Measurements from ENCODE around the gene PTGR2.
A peak's percentile ranks its signal among the peaks of the same experiment; 100 is the strongest.
"Not testable (repeated sequence)": the region's sequence is repeated elsewhere in the genome, so short reads cannot be mapped to it uniquely, and the experiment has no call there.

The PTGR2 gene

GRCh38 chr14:73833530-73834260, 17.9 kb upstream of the PTGR2 start:
- no peak for DNase-seq

- no peak for DNase-seq
Measured at GRCh38 chr14:73834261-73834625, 17.4 kb upstream of the PTGR2 start.

GRCh38 chr14:73838293-73839034, 13.2 kb upstream of the PTGR2 start:
- DNase-seq, result not testable (repeated sequence)

- no peak for DNase-seq
Measured at GRCh38 chr14:73842201-73842600, 9.4 kb upstream of the PTGR2 start.

DNA sequence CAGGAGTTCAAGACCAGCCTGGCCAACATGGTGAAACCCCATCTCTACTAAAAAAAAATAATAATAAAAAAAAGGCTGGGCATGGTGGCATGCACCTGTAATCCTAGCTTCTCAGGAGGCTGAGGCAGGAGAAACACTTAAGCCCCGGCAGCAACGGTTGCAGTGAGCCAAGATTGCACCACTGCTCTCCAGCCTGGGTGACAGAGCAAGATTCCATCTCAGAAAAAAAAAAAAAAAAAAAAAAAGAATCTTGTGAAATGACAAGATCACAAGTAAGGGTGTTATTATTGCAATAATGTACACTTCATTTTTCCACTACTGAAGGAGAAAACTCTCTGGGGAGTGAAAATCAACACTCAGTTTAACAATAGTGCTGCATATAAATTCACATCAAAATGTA, 8.8 kb upstream of the PTGR2 start:
- DNase-seq, result no peak

DNA sequence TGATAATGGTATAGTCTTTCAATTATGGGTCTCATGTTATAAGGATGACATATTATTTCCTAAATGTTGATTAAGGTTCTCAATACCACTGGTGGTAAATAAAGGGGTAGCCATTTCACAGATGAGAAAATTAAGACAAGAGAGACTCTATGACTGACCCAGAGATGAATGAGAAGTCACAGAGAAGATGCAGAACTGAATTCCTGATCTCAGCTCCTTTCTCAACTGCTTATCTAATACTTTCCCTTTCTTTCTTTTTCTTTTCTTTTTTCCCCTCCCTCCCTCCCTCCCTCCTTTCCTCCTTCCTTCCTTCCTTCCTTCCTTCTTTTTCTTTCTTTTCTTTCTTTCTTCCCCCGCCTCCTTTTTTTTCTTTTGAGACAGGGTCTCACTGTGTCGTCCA, 8.3 kb upstream of the PTGR2 start:
- no peak for DNase-seq

- no peak for DNase-seq
Measured at GRCh38 chr14:73846947-73847346, 4.7 kb upstream of the PTGR2 start.

DNA sequence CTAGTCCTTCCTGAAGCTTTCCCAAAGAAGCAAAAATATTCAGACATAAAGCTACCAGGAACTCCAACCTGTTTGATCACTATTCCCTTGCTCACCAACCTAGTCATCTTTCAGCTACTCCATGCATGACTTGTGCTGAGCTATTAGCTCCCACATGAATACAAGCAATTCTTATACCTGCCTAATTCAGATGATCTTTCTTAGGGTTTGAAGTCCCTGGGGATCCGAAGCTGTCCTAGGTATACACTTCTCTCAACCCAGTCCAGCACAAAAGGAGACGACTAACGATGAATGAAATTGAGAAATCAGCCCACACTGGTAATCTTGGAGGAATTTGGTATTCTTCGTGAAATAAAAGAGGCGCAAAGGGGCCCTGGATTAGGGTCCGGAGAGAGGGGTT, 631 bp upstream of the PTGR2 start:
- no peak for DNase-seq

DNA sequence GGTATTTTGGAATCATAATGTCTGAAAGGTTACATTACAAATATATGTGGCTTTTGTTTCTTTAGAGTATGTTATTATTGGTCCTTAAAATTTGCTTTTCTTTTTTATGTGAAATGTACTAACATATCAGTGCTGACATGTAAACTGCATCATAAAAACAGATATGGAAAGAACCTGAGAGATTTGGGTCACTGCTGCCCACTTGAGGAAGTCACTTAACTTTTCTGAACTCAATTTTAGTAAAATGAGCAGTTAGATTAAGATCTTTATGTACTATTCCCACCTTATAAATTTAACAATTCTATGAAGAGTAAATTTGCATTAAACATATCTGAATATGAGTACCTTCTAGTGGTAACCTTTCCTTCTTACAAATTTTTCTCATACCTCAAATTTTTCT, 7.5 kb downstream of the PTGR2 start:
- no peak for DNase-seq

DNA sequence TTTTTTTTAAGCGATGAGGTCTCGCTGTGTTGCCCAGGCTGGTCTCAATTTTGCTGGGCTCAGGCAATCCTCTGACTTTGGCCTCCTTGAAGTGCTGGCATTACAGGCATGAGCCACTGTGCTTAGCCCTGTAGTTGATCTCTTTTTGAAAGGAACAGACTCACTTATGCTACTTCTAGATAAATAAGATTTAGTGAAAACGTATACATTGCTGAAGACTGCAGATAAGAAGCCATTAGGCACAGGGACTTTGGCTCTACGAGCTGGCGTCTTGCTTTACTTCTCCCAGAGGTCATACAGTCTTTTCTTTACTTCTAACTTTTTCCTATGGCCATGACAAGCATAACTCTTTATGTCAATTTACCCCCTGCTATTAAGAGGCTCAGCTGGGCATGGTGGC, 9.4 kb downstream of the PTGR2 start:
- no peak for DNase-seq

GRCh38 chr14:73862480-73862879, 10.8 kb downstream of the PTGR2 start:
- no peak for DNase-seq

DNA sequence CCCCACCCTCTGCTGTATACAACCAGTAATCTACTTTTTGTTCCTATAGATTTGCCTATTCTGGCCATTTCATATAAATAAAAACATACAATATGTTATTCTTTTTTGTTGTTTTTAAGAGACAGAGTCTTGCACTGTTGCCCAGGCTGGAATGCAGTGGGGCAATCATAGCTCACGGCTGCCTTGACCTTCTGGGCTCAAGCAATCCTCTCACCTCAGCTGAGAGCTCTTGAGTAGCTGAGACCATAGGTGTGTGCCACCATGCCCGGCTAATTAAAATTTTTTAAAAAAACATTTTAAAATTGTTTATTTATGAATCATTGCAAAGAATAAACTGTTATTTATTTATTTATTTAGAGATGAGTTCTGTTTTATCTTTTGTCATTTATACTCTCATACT, 11.6 kb downstream of the PTGR2 start:
- no peak for DNase-seq

- no peak for DNase-seq
Measured at GRCh38 chr14:73865534-73866113, 14.0 kb downstream of the PTGR2 start.

- not testable (repeated sequence) for DNase-seq
Measured at GRCh38 chr14:73869754-73870153, 18.1 kb downstream of the PTGR2 start.

GRCh38 chr14:73870525-73871235, 19.0 kb downstream of the PTGR2 start:
- no peak for DNase-seq

DNA sequence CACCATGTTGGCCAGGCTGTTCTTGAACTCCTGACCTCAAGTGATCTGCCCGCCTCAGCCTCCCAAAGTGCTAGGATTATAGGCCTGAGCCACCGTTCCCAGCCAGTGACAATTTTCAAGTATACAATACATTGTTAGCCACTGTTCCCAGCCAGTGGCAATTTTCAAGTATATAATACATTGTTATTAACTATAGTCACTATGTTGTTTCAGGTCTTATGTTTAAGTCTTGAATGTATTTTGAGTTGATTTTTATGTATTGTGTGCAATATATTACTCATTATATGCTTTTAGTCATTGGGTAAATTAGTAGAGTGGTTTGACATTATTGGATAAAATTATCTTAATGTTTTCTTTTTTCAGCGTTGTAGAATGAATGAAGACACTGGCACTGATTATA, 22.0 kb downstream of the PTGR2 start:
- no peak for DNase-seq

GRCh38 chr14:73877790-73878189, 26.2 kb downstream of the PTGR2 start:
- no peak for DNase-seq

DNA sequence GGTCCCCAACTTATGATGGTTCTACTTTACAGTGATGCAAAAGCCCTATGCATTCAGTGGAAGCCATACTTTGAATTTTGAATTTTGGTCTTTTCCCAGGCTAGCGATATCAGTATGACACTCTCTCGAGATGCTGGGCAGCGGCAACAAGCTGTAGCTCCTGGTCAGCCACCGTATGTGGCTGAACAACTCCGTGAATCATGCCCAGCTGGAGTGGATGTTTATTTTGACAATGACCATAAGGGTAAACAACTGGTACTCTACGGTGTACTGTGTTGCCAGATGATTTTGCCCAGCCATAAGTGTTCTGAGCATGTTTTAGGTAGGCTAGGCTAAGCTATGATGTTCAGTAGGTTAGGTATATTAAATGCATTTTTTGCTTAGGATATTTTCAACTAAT, 26.8 kb downstream of the PTGR2 start:
- no peak for DNase-seq

- DNase-seq, result no peak
Measured at GRCh38 chr14:73879027-73879426, 27.4 kb downstream of the PTGR2 start.

DNA sequence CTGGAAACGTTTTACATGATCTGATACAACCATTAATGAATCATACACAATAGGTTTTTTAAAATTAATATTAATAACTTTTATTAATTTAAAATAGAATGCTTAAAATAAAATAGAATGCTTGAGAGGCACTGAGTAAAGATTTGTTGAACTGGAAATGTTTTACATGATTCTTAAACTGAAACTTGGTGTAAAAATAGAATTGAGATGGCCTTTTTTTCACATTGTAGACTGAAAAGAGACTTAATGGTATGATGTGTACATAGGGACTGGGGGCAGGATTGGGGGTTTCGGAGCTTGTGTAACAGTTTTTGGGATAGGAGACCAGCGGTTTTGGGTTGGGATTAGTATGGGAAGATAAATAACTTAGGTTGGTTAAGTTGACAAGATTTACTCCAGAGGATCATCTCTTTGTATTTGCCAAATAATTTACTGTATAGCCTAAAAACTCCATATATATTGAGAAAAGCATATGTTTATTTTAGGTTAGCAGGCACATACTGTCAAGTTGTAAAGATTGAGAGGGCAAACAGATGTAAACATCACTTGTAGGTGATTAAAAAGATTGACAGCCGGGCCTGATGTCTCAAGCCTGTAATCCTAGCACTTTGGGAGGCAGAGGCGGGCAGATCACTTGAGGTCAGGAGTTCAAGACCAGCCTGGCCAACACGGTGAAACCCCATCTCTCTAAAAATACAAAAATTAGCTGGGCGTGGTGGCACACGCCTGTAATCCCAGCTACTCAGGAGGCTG, 33.0 kb downstream of the PTGR2 start:
- DNase-seq, result no peak

DNA sequence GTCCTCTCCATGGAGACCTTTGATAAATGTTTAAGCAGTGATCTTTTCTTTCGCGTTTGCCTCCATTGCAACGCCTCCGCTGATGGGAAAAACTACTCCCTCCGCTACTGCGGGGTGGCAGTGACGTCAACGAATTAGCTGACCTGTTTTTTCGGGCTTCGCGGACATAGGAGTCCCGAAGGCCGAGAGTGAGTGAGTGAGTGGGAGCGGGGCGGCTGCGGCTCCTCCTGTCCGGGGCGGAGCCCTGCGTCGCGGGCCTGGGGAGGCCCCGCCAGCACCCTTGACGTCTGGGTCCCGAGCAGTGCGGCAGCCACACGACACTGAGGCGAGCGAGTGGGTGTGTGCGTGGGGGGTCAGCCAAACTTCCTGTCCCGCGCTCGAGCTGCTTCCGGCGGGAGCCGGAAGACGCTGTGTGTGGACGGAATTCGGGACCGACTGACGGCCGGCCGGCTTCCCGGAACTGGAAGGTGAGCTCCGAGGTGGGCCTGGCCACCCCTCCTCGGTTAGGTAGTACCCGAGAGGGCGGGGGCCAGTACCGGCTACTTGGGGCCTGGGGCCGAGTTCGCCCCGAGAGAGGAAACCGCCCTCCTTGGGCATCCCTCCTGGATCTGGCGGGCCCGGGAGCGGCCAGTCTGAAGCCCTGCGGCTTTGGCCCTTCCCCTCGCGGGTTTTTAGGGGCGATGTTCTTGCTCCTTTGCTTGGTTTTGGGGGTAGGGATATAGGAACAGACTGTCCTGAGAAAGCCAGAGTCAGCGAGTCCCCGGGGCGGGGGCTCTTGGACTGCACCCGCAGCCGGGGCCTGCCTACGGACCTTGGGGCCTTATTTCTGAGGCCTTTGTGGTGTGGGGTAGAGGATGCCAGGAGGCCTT, 35.1 kb downstream of the PTGR2 start, which contains the start of gene ZNF410:
Gene ZNF410, plus strand, starts transcription at position 411 of the 869 bp plus-strand sequence. CDS start 5,317 bp downstream, outside the sequence.
- peak; percentile 88 for DNase-seq

- no peak for DNase-seq
Measured at GRCh38 chr14:73887318-73887616, 35.6 kb downstream of the PTGR2 start.

Data from GDM1 (cell line).